Gastroesophageal sphincter (tissue), 4 donors: Measurements from ENCODE around the gene ZNF521. TPM values are rescaled to one million over a fixed set of nuclear protein-coding genes. Genes with fewer than 3 reads are reported as not detected.

Experiments used
- ATAC-seq: fragments of 150-250 bp; one replicate; pipeline ENCODE4 v1.9.1; 2016; ENCODE audit warnings: mild to moderate bottlenecking, moderate library complexity
- H3K27ac ChIP-seq, 4 donors: fragments of 200-600 bp; sonication (generic) in 3 of 4; 1 replicate in 3 of 4; 2 replicates in 1 of 4; pipeline ENCODE4 v1.5.1; 2016 to 2019
- H3K27me3 ChIP-seq: fragments of 200-600 bp; sonication (generic); one replicate; pipeline ENCODE4 v1.5.1; 2019
- H3K36me3 ChIP-seq, 2 donors: fragments of 200-600 bp; sonication (generic); one replicate each; pipeline ENCODE4 v1.5.1; 2019; ENCODE audit warnings: control low read depth in 1 of 2
- H3K4me1 ChIP-seq, 3 donors: fragments of 200-600 bp; sonication (generic); 1 replicate in 2 of 3; 2 replicates in 1 of 3; pipeline ENCODE4 v1.5.1; 2016 to 2019; ENCODE audit warnings: control low read depth in 2 of 3
- H3K4me3 ChIP-seq, 2 donors: fragments of 200-600 bp; sonication (generic); one replicate each; pipeline ENCODE4 v1.5.1; 2019; ENCODE audit warnings: mild to moderate bottlenecking in 1 of 2, moderate library complexity in 1 of 2
- H3K9me3 ChIP-seq, 3 donors: fragments of 200-600 bp; sonication (generic); one replicate each; pipeline ENCODE4 v1.5.1; 2017 to 2019; ENCODE audit warnings: control low read depth in 2 of 3
- CTCF ChIP-seq, 4 experiments: fragments of 200-600 bp in 2 of 4; fragments of 450-650 bp in 2 of 4; sonication (generic) in 1 of 4; IDR thresholded peaks; one replicate each; pipeline ENCODE4 v1.5.1; 2017 to 2019; ENCODE audit warnings: antibody characterized with exemption in 4 of 4, mild to moderate bottlenecking in 2 of 4, moderate library complexity in 2 of 4
- EP300 ChIP-seq: sonication (generic); formaldehyde crosslinking; IDR thresholded peaks from one replicate; pipeline ENCODE4 v1.6.1; 2017; ENCODE audit warnings: antibody characterized with exemption, mild to moderate bottlenecking
- POLR2A ChIP-seq, 2 donors: fragments of 450-650 bp; IDR thresholded peaks; one replicate each; pipeline ENCODE4 v1.6.1; 2017; ENCODE audit warnings: antibody characterized with exemption in 2 of 2, mild to moderate bottlenecking in 2 of 2, moderate library complexity in 1 of 2
- POLR2AphosphoS5 ChIP-seq: sonication (generic); formaldehyde crosslinking; IDR thresholded peaks from one replicate; pipeline ENCODE4 v1.6.1; 2017; ENCODE audit warnings: antibody characterized with exemption
- WGBS, 2 donors: methylation state at CpG; one replicate each; pipeline ENCODE4 v1.1.5; 2018; ENCODE audit warnings: low coverage in 1 of 2; 5-methylcytosine and 5-hydroxymethylcytosine counted together
- total RNA-seq, 4 donors: library from RNA; depleted of rRNA; stranded (reverse); fragments of >200 nt; gene quantifications; one replicate each; pipeline ENCODE4 v1.1.0, GENCODE V29; 2016

Gene ZNF521
- total RNA-seq, 4 donors from 2014 or later, result 9.9 to 29.3 (median 13.4) TPM

- H3K9me3 ChIP-seq, result no peaks in the 10 kb centered on the region
- H3K4me3 ChIP-seq, result no peak overlapping the region
- WGBS, 2 donors, result 76 to 79% methylated on average over 4 of the region's 4 CpGs
- H3K27ac ChIP-seq, result peak overlapping the region in 2 of 4 donors; percentile 19 to 33
- peaks cover 2 to 55% (median 7%) of the 10 kb centered on the region in 3 donors for H3K4me1 ChIP-seq
- ATAC-seq, result no peak
- H3K27me3 ChIP-seq, result no peaks in the 10 kb centered on the region
- TF ChIP-seq EP300 (no peak), CTCF (IDR thresholded peaks at IDR 0.05) (no peak), POLR2A (IDR thresholded peaks at IDR 0.05) (no peak), POLR2AphosphoS5 (no peak)
- no peaks in the 10 kb centered on the region for H3K36me3 ChIP-seq
These were observed 68.9 kb downstream of the ZNF521 start for GRCh38 chr18:25282896-25283703.

GRCh38 chr18:25282282-25282681 lies 69.7 kb downstream of the ZNF521 start:
- Histone ChIP-seq H3K9me3 (no peaks in the 10 kb centered on the region), H3K36me3 (no peaks in the 10 kb centered on the region), H3K27ac (peak overlapping the region in 1 of 4 donors; percentile 9), H3K4me3 (no peak overlapping the region), H3K27me3 (no peaks in the 10 kb centered on the region), H3K4me1 (peaks cover 2 to 50% (median 7%) of the 10 kb centered on the region in 3 donors)
- WGBS, 2 donors, result 50 to 72% methylated on average over 1 to 8 of the region's 8 CpGs
- ATAC-seq, result no peak
- TF ChIP-seq CTCF (IDR thresholded peaks at IDR 0.05) (no peak), POLR2A (IDR thresholded peaks at IDR 0.05) (no peak), POLR2AphosphoS5 (no peak), EP300 (no peak)

GRCh38 chr18:25281556-25281955 lies 70.4 kb downstream of the ZNF521 start:
- Histone ChIP-seq H3K4me3 (no peak overlapping the region), H3K27ac (peak overlapping the region in 1 of 4 donors; percentile 9), H3K36me3 (no peaks in the 10 kb centered on the region), H3K4me1 (peaks cover 2 to 47% (median 7%) of the 10 kb centered on the region in 3 donors), H3K9me3 (no peaks in the 10 kb centered on the region), H3K27me3 (no peaks in the 10 kb centered on the region)
- no peak for TF ChIP-seq EP300
- TF ChIP-seq CTCF (IDR thresholded peaks at IDR 0.05), result no peak
- TF ChIP-seq POLR2A (IDR thresholded peaks at IDR 0.05), result no peak
- TF ChIP-seq POLR2AphosphoS5, result no peak
- WGBS, 2 donors, result 64 to 82% methylated on average over 6 of the region's 6 CpGs
- ATAC-seq, result no peak

DNA sequence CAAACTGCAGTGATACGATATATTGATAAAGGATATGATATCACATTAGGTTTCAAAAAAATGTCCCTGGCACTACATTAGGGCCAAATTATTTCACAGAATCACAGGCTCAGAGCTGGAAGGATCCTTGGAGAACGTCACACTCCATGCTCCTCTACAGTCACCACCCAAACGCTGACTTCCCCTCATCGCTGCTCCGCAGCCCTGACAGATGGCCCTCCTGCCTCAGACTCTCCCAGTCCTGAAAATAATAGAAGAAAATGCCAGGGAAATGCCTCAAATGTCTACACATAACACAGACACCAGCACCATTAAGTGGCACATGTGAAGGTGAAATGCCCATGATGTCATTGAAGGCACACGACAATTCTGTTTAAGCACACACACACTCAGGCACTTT lies 72.0 kb downstream of the ZNF521 start:
- WGBS, 2 donors, result 79 to 87% methylated on average over 6 of the region's 6 CpGs
- H3K36me3 ChIP-seq, result no peaks in the 10 kb centered on the region
- H3K4me3 ChIP-seq, result no peak overlapping the region
- H3K4me1 ChIP-seq, result peaks cover 2 to 40% (median 7%) of the 10 kb centered on the region in 3 donors
- ATAC-seq, result no peak
- TF ChIP-seq EP300 (no peak), POLR2A (IDR thresholded peaks at IDR 0.05) (no peak), POLR2AphosphoS5 (no peak), CTCF (IDR thresholded peaks at IDR 0.05) (no peak)
- no peaks in the 10 kb centered on the region for H3K9me3 ChIP-seq
- H3K27ac ChIP-seq, result no peak overlapping the region
- H3K27me3 ChIP-seq, result no peaks in the 10 kb centered on the region

DNA sequence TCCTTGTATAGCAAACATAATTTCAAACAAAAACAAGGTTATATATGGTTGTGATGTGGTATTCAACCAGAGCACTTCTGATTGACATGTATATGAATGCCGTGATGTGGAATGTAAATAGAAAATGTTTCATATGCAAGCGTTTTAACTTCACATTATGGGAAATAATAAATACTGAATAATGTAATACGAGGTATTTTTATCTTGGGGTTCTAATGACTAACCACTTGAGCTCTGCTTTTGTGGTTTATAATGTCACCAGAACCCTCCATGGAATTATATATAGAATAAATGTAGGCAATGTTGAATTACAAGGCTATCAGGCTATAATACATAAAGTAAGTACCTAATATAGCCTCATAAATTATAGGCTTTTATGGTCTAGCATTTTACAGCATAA lies 72.4 kb downstream of the ZNF521 start:
- 24 to 45% methylated on average over 3 of the region's 3 CpGs for WGBS, 2 donors
- H3K36me3 ChIP-seq, result no peaks in the 10 kb centered on the region
- no peaks in the 10 kb centered on the region for H3K27me3 ChIP-seq
- TF ChIP-seq POLR2AphosphoS5, result no peak
- TF ChIP-seq POLR2A (IDR thresholded peaks at IDR 0.05), result no peak
- TF ChIP-seq EP300, result no peak
- no peak for TF ChIP-seq CTCF (IDR thresholded peaks at IDR 0.05)
- H3K4me1 ChIP-seq, result peaks cover 2 to 36% (median 7%) of the 10 kb centered on the region in 3 donors
- ATAC-seq, result no peak
- no peaks in the 10 kb centered on the region for H3K9me3 ChIP-seq
- no peak overlapping the region for H3K27ac ChIP-seq
- no peak overlapping the region for H3K4me3 ChIP-seq
